ENCODE measurements around the gene KPTN. TPM values are rescaled to one million over a fixed set of nuclear protein-coding genes. Genes with fewer than 3 reads are reported as not detected.
"Not testable (repeated sequence)": the region's sequence is repeated elsewhere in the genome, so short reads cannot be mapped to it uniquely, and the experiment has no call there.

KPTN gene
- total RNA-seq, 1 experiment from 2014 or later: 20.8 TPM

DNA sequence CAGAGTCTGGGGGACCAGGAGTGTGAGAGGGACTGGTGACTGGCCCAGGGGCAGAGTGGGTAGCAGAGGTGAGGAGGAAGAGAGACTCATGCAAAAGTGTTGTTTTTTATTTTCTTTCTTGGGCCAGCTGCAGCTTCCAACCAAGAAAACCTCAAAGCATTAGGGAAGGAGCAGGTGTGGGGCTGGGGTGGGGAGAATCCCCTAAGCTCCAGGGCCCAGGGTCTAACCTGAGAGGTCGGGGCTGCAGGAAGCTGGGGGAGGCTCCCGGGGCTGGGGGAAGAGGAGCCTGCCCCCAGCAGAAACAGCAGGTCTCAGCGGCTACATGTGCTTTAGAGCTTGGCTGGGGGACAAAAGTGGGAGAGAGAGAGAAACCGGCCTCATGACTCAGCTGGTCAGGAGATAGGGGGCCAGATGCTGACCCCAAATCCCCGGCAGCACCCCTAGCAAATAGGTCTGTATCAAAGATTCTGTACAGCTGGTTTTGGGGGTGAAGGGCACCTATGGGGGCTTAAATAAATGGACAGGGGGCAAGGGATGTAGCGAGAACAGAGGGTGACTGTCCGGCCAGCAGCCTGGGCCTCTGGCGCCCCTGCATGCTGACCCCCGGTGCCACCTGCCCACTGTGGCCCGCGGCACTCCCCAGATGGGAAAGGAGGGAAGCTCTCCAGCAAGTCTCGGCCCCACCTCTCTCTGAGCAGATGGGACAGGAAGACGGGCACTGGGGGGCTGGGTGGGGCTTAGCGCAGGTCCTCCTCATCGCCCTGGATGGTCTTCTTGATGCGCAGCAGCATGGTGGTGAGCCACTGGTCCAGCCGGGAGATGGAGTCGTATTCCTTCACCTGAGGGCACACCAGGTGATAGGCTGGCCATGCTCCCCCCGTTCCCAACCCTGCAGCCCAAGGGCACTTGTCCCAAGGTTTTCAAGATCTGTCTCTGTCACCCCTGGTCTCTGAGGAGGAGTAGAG lies 3.8 kb upstream of the KPTN start:
- H3K27me3 ChIP-seq (ENCODE audit: insufficient read depth, low read depth): no peaks in the 10 kb centered on the region
- ChIA-PET POLR2A (ENCODE audit: unreplicated experiment) (no interaction called here), CTCF (interaction anchor here (0.7 kb wide), 1 partner anchor 258 kb away, joined by 3 read pairs; no protein-coding TSS in a partner anchor)
- H3K4me1 ChIP-seq (replicated peaks; ENCODE audit: insufficient read depth): peaks cover 10% of the 10 kb centered on the region; the same call in 1 of the 2 replicates
- peaks cover 12% of the 10 kb centered on the region; the same call in 1 of the 2 replicates for H3F3A ChIP-seq (ENCODE audit: insufficient read depth, low read depth)
- H3K36me3 ChIP-seq (ENCODE audit: low read depth): no peaks in the 10 kb centered on the region
- no peaks in the 10 kb centered on the region for H4K20me1 ChIP-seq (ENCODE audit: insufficient read depth)
- BruUV-seq (replicated peaks): no TSS peak
- no peak overlapping the region for H3K4me3 ChIP-seq
- intact Hi-C loops (cut with micrococcal nuclease; ENCODE audit: unreplicated experiment): no loop called here
- H2AFZ ChIP-seq: no peak overlapping the region
- no peak overlapping the region for H3K27ac ChIP-seq
- DNase-seq: no peak
- peaks cover 7% of the 10 kb centered on the region for H3K79me2 ChIP-seq (ENCODE audit: low read depth)
- no peaks in the 10 kb centered on the region for H3K9me3 ChIP-seq (ENCODE audit: insufficient read depth, low read depth)
- H3K9me2 ChIP-seq (ENCODE audit: insufficient read depth): no peaks in the 10 kb centered on the region
- TF ChIP-seq, protein P1, sequence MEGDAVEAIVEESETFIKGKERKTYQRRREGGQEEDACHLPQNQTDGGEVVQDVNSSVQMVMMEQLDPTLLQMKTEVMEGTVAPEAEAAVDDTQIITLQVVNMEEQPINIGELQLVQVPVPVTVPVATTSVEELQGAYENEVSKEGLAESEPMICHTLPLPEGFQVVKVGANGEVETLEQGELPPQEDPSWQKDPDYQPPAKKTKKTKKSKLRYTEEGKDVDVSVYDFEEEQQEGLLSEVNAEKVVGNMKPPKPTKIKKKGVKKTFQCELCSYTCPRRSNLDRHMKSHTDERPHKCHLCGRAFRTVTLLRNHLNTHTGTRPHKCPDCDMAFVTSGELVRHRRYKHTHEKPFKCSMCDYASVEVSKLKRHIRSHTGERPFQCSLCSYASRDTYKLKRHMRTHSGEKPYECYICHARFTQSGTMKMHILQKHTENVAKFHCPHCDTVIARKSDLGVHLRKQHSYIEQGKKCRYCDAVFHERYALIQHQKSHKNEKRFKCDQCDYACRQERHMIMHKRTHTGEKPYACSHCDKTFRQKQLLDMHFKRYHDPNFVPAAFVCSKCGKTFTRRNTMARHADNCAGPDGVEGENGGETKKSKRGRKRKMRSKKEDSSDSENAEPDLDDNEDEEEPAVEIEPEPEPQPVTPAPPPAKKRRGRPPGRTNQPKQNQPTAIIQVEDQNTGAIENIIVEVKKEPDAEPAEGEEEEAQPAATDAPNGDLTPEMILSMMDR (conservative IDR thresholded peaks at IDR 0.05): no peak
- TF ChIP-seq EZH2 (IDR thresholded peaks at IDR 0.05; ENCODE audit: low read depth): no peak
- no peak overlapping the region for H3K4me2 ChIP-seq

DNA sequence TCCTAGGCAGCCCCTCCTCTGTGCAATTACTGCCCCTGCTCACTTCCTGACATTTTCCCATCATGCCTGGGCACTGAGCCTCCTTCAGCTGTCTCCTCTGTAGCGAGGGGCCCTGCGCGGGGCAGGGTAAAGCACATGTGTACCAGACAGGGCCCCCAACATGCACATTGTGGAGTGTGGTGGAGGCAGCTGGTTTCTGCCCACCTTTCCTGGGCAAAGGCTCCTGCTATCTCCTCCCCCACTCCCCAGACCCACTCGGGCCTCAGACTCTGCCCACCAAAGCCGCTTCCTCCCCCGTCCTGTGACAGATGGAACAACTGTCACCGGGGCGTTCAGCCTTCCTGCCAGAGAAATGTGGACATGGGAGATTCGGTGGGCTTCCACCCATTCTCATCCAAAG lies 2.9 kb upstream of the KPTN start:
- Histone ChIP-seq H3K4me1 (replicated peaks; ENCODE audit: insufficient read depth) (peaks cover 10% of the 10 kb centered on the region; the same call in 1 of the 2 replicates), H4K20me1 (ENCODE audit: insufficient read depth) (no peaks in the 10 kb centered on the region)

DNA sequence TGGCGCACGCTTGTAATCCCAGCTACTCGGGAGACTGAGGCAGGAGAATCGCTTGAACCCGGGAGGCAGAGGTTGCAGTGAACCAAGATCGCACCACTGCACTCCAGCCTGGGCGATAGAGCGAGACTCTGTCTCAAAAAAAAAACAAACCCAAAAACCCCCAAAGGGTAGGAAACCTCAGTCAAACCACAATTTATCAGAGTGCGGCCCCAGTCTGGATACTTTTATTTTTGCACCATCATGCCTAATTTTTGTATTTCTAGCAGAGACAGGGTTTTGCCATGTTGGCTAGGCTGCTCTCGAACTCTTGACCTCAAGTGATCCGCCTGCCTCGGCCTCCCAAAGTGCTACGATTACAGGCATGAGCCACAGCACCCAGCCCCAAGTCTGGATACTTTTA lies 2.2 kb upstream of the KPTN start:
- BruUV-seq (replicated peaks); H3K4me3 ChIP-seq; H2AFZ ChIP-seq; H3K4me2 ChIP-seq; CTCF ChIA-PET; H3K9me3 ChIP-seq (ENCODE audit: insufficient read depth, low read depth); H3K4me1 ChIP-seq (replicated peaks; ENCODE audit: insufficient read depth); H3K27ac ChIP-seq; H4K20me1 ChIP-seq (ENCODE audit: insufficient read depth); H3K27me3 ChIP-seq (ENCODE audit: insufficient read depth, low read depth); H3K9me2 ChIP-seq (ENCODE audit: insufficient read depth); H3K36me3 ChIP-seq (ENCODE audit: low read depth); DNase-seq; intact Hi-C loops (cut with micrococcal nuclease; ENCODE audit: unreplicated experiment); POLR2A ChIA-PET (ENCODE audit: unreplicated experiment); H3K79me2 ChIP-seq (ENCODE audit: low read depth): not testable (repeated sequence)
- peaks cover 17% of the 10 kb centered on the region for H3F3A ChIP-seq (ENCODE audit: insufficient read depth, low read depth)

More for the DNA sequence above, 2.9 kb upstream of the KPTN start:
- Histone ChIP-seq H3K36me3 (ENCODE audit: low read depth) (no peaks in the 10 kb centered on the region), H3K9me3 (ENCODE audit: insufficient read depth, low read depth) (no peaks in the 10 kb centered on the region), H3K4me2 (no peak overlapping the region), H3K4me3 (no peak overlapping the region), H3K27me3 (ENCODE audit: insufficient read depth, low read depth) (no peaks in the 10 kb centered on the region), H3K9me2 (ENCODE audit: insufficient read depth) (no peaks in the 10 kb centered on the region), H3K27ac (no peak overlapping the region), H3F3A (ENCODE audit: insufficient read depth, low read depth) (peaks cover 18% of the 10 kb centered on the region), H2AFZ (no peak overlapping the region), H3K79me2 (ENCODE audit: low read depth) (peaks cover 7% of the 10 kb centered on the region)
- ChIA-PET POLR2A (ENCODE audit: unreplicated experiment) (no interaction called here), CTCF (no interaction called here)
- BruUV-seq (replicated peaks): no TSS peak
- intact Hi-C loops (cut with micrococcal nuclease; ENCODE audit: unreplicated experiment): no loop called here
- no peak for TF ChIP-seq EZH2 (IDR thresholded peaks at IDR 0.05; ENCODE audit: low read depth)
- TF ChIP-seq, protein P1 (conservative IDR thresholded peaks at IDR 0.05): no peak
- DNase-seq: no peak

Data from PC-9 (cell line).